Measurements from ENCODE around the gene TLN1.

DNA sequence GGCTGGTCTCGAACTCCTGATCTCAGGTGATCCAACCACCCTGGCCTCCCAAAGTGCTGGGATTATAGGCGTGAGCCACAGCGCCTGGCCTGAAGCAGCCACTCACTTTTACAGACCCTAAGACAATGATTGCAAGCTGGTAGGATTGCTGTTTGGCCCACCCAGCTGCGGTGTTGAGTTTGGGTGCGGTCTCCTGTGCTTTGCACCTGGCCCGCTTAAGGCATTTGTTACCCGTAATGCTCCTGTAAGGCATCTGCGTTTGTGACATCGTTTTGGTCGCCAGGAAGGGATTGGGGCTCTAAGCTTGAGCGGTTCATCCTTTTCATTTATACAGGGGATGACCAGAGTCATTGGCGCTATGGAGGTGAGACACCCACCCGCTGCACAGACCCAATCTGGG, 56.8 kb downstream of the TLN1 start:
- TF ChIP-seq, protein P1, sequence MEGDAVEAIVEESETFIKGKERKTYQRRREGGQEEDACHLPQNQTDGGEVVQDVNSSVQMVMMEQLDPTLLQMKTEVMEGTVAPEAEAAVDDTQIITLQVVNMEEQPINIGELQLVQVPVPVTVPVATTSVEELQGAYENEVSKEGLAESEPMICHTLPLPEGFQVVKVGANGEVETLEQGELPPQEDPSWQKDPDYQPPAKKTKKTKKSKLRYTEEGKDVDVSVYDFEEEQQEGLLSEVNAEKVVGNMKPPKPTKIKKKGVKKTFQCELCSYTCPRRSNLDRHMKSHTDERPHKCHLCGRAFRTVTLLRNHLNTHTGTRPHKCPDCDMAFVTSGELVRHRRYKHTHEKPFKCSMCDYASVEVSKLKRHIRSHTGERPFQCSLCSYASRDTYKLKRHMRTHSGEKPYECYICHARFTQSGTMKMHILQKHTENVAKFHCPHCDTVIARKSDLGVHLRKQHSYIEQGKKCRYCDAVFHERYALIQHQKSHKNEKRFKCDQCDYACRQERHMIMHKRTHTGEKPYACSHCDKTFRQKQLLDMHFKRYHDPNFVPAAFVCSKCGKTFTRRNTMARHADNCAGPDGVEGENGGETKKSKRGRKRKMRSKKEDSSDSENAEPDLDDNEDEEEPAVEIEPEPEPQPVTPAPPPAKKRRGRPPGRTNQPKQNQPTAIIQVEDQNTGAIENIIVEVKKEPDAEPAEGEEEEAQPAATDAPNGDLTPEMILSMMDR (IDR thresholded peaks at IDR 0.05), result no peak
- TF ChIP-seq ESRRA (CRISPR knock-in tag; IDR thresholded peaks at IDR 0.05; ENCODE audit: borderline replicate concordance) (no peak), TEAD4 (CRISPR knock-in tag; IDR thresholded peaks at IDR 0.05) (no peak), NFYB (CRISPR knock-in tag; conservative IDR thresholded peaks at IDR 0.05; ENCODE audit: low read depth) (no peak), FOXP1 (CRISPR knock-in tag; IDR thresholded peaks at IDR 0.05; ENCODE audit: borderline replicate concordance) (no peak), CBFB (CRISPR knock-in tag; IDR thresholded peaks at IDR 0.05; ENCODE audit: low read depth) (no peak)
- TF ChIP-seq, protein P2, sequence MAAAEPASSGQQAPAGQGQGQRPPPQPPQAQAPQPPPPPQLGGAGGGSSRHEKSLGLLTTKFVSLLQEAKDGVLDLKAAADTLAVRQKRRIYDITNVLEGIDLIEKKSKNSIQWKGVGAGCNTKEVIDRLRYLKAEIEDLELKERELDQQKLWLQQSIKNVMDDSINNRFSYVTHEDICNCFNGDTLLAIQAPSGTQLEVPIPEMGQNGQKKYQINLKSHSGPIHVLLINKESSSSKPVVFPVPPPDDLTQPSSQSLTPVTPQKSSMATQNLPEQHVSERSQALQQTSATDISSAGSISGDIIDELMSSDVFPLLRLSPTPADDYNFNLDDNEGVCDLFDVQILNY (CRISPR knock-in tag; IDR thresholded peaks at IDR 0.05), result no peak
- TF ChIP-seq, protein P3, sequence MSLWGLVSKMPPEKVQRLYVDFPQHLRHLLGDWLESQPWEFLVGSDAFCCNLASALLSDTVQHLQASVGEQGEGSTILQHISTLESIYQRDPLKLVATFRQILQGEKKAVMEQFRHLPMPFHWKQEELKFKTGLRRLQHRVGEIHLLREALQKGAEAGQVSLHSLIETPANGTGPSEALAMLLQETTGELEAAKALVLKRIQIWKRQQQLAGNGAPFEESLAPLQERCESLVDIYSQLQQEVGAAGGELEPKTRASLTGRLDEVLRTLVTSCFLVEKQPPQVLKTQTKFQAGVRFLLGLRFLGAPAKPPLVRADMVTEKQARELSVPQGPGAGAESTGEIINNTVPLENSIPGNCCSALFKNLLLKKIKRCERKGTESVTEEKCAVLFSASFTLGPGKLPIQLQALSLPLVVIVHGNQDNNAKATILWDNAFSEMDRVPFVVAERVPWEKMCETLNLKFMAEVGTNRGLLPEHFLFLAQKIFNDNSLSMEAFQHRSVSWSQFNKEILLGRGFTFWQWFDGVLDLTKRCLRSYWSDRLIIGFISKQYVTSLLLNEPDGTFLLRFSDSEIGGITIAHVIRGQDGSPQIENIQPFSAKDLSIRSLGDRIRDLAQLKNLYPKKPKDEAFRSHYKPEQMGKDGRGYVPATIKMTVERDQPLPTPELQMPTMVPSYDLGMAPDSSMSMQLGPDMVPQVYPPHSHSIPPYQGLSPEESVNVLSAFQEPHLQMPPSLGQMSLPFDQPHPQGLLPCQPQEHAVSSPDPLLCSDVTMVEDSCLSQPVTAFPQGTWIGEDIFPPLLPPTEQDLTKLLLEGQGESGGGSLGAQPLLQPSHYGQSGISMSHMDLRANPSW (CRISPR knock-in tag; conservative IDR thresholded peaks at IDR 0.05; ENCODE audit: low read depth), result no peak
- TF ChIP-seq, protein P4, sequence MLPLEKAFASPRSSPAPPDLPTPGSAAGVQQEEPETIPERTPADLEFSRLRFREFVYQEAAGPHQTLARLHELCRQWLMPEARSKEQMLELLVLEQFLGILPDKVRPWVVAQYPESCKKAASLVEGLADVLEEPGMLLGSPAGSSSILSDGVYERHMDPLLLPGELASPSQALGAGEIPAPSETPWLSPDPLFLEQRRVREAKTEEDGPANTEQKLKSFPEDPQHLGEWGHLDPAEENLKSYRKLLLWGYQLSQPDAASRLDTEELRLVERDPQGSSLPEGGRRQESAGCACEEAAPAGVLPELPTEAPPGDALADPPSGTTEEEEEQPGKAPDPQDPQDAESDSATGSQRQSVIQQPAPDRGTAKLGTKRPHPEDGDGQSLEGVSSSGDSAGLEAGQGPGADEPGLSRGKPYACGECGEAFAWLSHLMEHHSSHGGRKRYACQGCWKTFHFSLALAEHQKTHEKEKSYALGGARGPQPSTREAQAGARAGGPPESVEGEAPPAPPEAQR (CRISPR knock-in tag; IDR thresholded peaks at IDR 0.05), result no peak
- TF ChIP-seq, protein P5, sequence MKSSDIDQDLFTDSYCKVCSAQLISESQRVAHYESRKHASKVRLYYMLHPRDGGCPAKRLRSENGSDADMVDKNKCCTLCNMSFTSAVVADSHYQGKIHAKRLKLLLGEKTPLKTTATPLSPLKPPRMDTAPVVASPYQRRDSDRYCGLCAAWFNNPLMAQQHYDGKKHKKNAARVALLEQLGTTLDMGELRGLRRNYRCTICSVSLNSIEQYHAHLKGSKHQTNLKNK (CRISPR knock-in tag; IDR thresholded peaks at IDR 0.05), result no peak
- TF ChIP-seq, protein P6, sequence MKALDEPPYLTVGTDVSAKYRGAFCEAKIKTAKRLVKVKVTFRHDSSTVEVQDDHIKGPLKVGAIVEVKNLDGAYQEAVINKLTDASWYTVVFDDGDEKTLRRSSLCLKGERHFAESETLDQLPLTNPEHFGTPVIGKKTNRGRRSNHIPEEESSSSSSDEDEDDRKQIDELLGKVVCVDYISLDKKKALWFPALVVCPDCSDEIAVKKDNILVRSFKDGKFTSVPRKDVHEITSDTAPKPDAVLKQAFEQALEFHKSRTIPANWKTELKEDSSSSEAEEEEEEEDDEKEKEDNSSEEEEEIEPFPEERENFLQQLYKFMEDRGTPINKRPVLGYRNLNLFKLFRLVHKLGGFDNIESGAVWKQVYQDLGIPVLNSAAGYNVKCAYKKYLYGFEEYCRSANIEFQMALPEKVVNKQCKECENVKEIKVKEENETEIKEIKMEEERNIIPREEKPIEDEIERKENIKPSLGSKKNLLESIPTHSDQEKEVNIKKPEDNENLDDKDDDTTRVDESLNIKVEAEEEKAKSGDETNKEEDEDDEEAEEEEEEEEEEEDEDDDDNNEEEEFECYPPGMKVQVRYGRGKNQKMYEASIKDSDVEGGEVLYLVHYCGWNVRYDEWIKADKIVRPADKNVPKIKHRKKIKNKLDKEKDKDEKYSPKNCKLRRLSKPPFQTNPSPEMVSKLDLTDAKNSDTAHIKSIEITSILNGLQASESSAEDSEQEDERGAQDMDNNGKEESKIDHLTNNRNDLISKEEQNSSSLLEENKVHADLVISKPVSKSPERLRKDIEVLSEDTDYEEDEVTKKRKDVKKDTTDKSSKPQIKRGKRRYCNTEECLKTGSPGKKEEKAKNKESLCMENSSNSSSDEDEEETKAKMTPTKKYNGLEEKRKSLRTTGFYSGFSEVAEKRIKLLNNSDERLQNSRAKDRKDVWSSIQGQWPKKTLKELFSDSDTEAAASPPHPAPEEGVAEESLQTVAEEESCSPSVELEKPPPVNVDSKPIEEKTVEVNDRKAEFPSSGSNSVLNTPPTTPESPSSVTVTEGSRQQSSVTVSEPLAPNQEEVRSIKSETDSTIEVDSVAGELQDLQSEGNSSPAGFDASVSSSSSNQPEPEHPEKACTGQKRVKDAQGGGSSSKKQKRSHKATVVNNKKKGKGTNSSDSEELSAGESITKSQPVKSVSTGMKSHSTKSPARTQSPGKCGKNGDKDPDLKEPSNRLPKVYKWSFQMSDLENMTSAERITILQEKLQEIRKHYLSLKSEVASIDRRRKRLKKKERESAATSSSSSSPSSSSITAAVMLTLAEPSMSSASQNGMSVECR (CRISPR knock-in tag; IDR thresholded peaks at IDR 0.05; ENCODE audit: borderline replicate concordance), result 0 out of 2 replicates have a peak, but pooled peaks have one; percentile 19
- TF ChIP-seq, protein P7, sequence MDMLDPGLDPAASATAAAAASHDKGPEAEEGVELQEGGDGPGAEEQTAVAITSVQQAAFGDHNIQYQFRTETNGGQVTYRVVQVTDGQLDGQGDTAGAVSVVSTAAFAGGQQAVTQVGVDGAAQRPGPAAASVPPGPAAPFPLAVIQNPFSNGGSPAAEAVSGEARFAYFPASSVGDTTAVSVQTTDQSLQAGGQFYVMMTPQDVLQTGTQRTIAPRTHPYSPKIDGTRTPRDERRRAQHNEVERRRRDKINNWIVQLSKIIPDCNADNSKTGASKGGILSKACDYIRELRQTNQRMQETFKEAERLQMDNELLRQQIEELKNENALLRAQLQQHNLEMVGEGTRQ (CRISPR knock-in tag; IDR thresholded peaks at IDR 0.05), result no peak

Data from WTC11 (cell line).